Measurements from ENCODE around the gene TMEM51. TPM values are rescaled to one million over a fixed set of nuclear protein-coding genes. Genes with fewer than 3 reads are reported as not detected.

TMEM51 gene
- polyA plus RNA-seq, 1 experiment = 28.6 TPM

DNA sequence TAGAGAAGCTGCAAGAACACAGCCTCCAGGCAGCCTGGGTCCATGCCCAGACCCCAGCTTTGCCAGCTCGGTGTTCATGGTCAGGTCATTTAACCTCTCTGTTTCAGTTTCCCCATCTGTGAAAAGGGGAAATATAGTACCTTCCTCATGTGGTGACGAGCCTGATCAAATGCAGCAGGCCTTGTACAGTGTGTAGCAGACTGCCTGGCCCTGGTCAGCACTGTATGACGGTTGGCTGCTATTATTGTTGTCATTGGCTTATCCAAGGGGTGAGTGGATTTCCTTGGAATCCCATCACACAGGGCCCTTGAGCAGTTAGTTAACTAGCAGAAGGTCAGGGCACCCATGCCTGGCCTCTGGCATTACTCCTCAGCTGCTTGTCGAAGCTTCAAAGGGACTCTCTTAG, 6.6 kb upstream of the TMEM51 start:
- Histone ChIP-seq H3K4me3 (ENCODE audit: low read depth, low read length) (no peak overlapping the region), H3K9me3 (ENCODE audit: control insufficient read depth, insufficient read depth, low read length) (no peaks in the 10 kb centered on the region), H3K27me3 (ENCODE audit: control insufficient read depth, insufficient read depth, low read length) (peaks cover 18% of the 10 kb centered on the region), H3K27ac (ENCODE audit: low read depth, low read length) (no peak overlapping the region)
- ChIA-PET POLR2A (no interaction called here), CTCF (interaction anchor here (1.1 kb wide), 1 partner anchor 176 kb away, joined by 3 read pairs; no protein-coding TSS in a partner anchor)
- TF ChIP-seq, protein P1, sequence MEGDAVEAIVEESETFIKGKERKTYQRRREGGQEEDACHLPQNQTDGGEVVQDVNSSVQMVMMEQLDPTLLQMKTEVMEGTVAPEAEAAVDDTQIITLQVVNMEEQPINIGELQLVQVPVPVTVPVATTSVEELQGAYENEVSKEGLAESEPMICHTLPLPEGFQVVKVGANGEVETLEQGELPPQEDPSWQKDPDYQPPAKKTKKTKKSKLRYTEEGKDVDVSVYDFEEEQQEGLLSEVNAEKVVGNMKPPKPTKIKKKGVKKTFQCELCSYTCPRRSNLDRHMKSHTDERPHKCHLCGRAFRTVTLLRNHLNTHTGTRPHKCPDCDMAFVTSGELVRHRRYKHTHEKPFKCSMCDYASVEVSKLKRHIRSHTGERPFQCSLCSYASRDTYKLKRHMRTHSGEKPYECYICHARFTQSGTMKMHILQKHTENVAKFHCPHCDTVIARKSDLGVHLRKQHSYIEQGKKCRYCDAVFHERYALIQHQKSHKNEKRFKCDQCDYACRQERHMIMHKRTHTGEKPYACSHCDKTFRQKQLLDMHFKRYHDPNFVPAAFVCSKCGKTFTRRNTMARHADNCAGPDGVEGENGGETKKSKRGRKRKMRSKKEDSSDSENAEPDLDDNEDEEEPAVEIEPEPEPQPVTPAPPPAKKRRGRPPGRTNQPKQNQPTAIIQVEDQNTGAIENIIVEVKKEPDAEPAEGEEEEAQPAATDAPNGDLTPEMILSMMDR (IDR thresholded peaks at IDR 0.05; ENCODE audit: low read depth, low read length) = no peak
- DNase-seq (ENCODE audit: low read depth, low spot score) = no peak

DNA sequence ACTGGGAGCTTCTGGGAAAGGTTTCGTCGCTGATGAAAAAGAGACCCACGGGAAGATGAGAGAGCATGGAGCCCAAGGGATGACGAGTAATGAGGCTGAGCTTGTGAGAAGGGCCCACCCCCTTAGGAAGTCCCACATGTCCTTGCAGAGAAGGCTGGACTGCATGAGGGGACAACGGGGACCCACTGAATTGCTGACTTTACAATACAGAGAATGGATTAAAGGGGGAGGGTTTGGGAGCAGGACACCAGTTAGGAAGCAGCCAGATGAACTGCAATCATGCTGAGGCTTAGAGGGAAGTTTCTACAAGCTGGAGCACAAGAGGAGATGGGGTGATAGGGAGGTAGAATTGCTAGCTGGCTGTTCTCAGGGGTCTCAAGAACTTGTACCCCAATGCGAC, 5.5 kb upstream of the TMEM51 start:
- peaks cover 18% of the 10 kb centered on the region for H3K27me3 ChIP-seq (ENCODE audit: control insufficient read depth, insufficient read depth, low read length)
- TF ChIP-seq, protein P1 (IDR thresholded peaks at IDR 0.05; ENCODE audit: low read depth, low read length) = no peak
- DNase-seq (ENCODE audit: low read depth, low spot score) = no peak
- H3K4me3 ChIP-seq (ENCODE audit: low read depth, low read length) = no peak overlapping the region
- POLR2A ChIA-PET = no interaction called here
- H3K9me3 ChIP-seq (ENCODE audit: control insufficient read depth, insufficient read depth, low read length) = no peaks in the 10 kb centered on the region; the same call in 1 of the 2 replicates
- CTCF ChIA-PET = no interaction called here
- no peak overlapping the region for H3K27ac ChIP-seq (ENCODE audit: low read depth, low read length)

DNA sequence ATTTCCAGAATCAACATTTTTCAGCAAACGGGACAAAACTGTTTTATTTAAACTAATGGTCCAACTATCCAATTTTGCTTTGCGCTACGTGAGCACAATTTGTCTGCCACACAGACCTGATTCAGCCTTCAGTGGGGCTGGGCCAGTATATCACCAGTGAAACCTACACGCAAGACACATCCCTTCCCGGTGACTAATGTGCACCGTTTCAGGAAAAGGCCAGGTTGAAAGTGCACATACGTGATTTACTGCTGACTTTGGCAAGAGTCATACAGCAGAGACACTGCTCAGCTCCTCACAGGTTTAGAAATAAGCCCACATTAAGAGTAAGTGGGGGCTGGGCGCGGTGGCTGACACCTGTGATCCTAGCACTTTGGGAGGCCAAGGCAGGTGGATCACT, 5.1 kb upstream of the TMEM51 start:
- CTCF ChIA-PET = no interaction called here

DNA sequence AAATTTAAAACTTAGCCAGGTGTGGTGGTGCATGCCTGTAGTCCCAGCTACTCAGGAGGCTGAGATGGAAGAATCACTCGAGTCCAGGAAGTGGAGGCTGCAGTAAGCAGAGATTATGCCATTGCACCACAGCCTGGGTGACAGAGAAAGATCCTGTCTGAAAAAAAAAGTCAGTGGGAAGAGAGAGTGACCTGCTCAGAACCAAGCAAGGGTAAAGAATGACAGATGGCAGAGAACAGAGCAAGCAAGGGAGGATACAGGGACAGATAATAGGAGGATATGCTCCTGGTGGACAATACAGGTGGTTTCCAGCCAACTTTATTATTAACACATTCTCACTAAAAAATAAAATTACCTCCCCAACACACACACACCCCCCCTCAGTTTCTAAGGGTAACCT, 4.6 kb upstream of the TMEM51 start:
- TF ChIP-seq, protein P1 (IDR thresholded peaks at IDR 0.05; ENCODE audit: low read depth, low read length) = no peak
- POLR2A ChIA-PET = no interaction called here
- CTCF ChIA-PET = interaction anchor here (0.7 kb wide), 1 partner anchor 155 kb away, joined by 3 read pairs; no protein-coding TSS in a partner anchor
- Histone ChIP-seq H3K27me3 (ENCODE audit: control insufficient read depth, insufficient read depth, low read length) (peaks cover 17% of the 10 kb centered on the region), H3K27ac (ENCODE audit: low read depth, low read length) (peak overlapping the region; percentile 21), H3K9me3 (ENCODE audit: control insufficient read depth, insufficient read depth, low read length) (no peaks in the 10 kb centered on the region; the same call in 1 of the 2 replicates), H3K4me3 (ENCODE audit: low read depth, low read length) (no peak overlapping the region)
- DNase-seq (ENCODE audit: low read depth, low spot score) = no peak

More for the DNA sequence above, 5.1 kb upstream of the TMEM51 start:
- TF ChIP-seq, protein P1 (IDR thresholded peaks at IDR 0.05; ENCODE audit: low read depth, low read length) = no peak
- POLR2A ChIA-PET = no interaction called here
- H3K27ac ChIP-seq (ENCODE audit: low read depth, low read length) = no peak overlapping the region
- H3K9me3 ChIP-seq (ENCODE audit: control insufficient read depth, insufficient read depth, low read length) = no peaks in the 10 kb centered on the region; the same call in 1 of the 2 replicates
- peaks cover 18% of the 10 kb centered on the region for H3K27me3 ChIP-seq (ENCODE audit: control insufficient read depth, insufficient read depth, low read length)
- DNase-seq (ENCODE audit: low read depth, low spot score) = no peak
- H3K4me3 ChIP-seq (ENCODE audit: low read depth, low read length) = no peak overlapping the region

DNA sequence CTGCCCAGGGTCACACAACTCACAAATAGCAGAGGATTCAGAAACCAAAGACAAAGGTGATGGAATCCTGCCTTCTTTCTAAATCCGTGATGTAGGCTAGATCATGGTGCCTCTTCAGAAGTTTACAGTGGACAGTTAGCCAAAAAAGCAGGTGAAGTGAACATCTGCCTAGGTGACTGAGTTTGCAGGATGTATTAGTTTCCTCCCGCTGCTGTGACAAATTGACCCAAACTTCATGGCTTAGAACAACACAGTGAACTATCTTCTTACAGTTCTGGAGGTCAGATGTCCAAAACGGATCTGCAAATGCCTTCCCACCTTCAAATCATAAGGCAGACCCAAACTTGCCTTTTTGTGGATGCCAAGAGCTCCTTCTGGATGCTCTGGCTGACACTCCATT, 3.2 kb upstream of the TMEM51 start:
- ChIA-PET POLR2A (no interaction called here), CTCF (interaction anchor here (0.6 to 4.1 kb wide), 7 partner anchors 10 to 154 kb away, joined by 3 to 65 read pairs (median 4); no protein-coding TSS in a partner anchor)
- Histone ChIP-seq H3K9me3 (ENCODE audit: control insufficient read depth, insufficient read depth, low read length) (no peaks in the 10 kb centered on the region; the same call in 1 of the 2 replicates), H3K4me3 (ENCODE audit: low read depth, low read length) (no peak overlapping the region), H3K27ac (ENCODE audit: low read depth, low read length) (no peak overlapping the region), H3K27me3 (ENCODE audit: control insufficient read depth, insufficient read depth, low read length) (peaks cover 14% of the 10 kb centered on the region)
- DNase-seq (ENCODE audit: low read depth, low spot score) = no peak
- TF ChIP-seq, protein P1 (IDR thresholded peaks at IDR 0.05; ENCODE audit: low read depth, low read length) = no peak

All from AG04450 (cell line).